Measurements from ENCODE around the gene CD93.

Gene CD93

DNA sequence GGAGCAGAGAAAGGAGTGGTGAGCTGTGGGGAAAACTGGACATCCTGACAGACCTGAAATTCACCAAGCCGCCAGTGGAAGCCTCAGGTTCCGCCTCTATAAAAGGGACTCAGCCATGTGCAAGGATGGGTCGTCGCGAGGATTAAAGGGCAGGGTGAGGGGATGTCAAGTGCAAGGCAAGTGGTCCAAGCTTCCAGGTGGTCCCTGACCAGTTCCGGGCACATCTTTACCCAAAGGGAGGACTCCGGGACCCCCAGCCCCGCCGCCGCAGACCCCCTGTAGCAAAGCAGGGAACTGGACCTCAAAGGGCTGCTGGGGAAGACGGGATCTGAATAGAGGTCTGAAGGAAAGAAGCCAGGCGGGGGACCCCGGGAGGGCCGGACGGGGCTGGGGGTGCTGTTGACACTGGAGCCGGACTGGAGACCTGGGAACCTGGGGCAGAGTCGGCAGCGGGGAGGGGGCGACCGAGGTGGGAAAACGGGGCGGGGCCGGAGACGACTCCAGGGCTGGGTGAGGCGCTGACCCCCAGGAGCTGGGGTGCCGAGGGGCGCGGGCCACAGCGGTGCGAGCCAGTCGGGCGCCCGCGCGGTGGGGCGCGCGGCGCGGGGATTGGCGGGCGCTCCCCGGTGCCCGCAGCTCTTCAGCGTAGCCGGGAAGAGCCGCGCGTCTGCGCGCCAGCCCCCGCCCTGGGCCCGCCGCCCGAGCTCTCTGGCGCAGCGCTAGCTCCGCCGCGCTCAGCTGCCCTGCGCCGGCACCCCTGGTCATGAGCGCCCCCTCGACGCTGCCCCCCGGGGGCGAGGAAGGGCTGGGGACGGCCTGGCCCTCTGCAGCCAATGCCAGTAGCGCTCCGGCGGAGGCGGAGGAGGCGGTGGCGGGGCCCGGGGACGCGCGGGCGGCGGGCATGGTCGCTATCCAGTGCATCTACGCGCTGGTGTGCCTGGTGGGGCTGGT, 51.1 kb downstream of the CD93 start, which contains the start of gene SSTR4:
TSS of gene SSTR4 (plus strand) at position 592 of the 951 bp plus-strand sequence. CDS start at position 764, 172 bp downstream.
- no peak for DNase-seq (ENCODE audit: low read depth)

DNA sequence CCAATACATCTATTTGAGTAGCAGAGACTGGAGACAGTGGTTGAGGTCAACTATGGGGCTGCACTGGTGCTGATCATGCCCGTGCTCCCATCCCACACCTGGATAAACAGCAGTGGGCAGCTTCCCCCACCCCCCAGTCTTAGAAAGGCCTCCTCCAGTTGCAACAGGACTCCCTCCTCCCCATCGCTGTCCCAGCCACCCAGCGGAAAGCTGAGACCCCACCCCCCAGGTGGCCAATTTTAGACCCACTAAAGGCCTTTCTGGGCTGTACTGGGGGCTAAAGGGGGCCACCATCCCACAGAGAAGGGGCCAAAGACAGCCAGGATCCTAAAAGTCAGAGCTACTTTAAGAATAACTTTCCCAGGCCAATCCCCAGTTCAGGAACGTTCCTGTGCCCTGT, 52.2 kb downstream of the CD93 start:
- no peak for DNase-seq (ENCODE audit: low read depth)

DNA sequence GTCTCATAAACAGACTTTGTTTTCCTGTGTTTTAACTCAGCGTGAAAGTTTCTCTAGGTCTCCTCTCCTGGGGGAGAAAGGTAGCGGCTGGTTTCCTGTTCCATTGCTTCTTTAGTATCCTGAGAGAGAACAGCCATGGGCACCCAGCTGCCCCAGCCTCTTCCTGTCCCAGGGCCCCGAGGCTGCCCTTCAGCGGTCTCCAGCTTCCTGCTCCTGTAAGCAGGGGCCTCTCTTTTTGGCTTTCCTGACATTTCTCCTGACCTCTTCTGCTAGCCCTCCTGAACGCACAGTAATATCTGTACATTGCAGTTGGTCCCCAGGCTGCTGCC, 53.4 kb downstream of the CD93 start:
- no peak for DNase-seq (ENCODE audit: low read depth)

DNA sequence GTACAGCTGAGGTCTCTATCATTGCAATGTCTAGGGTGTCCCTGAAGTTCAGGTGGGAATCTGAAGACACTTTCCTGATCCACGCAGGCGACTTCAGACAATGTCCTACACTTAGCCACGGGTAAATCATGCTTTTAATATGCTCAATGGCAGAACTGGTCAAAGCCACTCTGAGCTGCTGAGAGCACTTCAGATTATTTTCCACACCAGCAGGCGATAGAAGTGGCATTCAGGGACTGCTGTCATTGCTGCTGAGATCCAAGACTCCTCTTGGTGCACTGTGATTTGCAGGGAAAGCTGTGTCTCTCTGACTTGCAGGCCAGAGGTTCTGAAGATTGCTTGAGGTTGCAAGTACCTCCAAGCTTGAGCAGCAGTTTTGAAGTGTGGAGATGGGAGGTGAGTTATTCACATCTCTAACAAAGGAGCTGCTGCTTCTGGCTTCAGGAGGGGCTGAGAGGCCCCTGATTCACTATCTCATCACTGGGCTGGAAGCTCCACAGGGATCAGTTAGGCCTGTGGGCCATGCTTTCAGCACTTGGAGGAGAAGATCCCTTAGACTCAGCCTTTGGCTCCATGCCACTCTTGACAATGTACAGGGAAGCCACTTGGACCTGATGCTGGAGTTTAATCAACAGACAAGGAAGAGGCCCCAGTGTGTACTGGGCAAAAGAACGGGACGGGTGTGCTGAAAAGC, 53.9 kb downstream of the CD93 start:
- no peak for DNase-seq (ENCODE audit: low read depth)

DNA sequence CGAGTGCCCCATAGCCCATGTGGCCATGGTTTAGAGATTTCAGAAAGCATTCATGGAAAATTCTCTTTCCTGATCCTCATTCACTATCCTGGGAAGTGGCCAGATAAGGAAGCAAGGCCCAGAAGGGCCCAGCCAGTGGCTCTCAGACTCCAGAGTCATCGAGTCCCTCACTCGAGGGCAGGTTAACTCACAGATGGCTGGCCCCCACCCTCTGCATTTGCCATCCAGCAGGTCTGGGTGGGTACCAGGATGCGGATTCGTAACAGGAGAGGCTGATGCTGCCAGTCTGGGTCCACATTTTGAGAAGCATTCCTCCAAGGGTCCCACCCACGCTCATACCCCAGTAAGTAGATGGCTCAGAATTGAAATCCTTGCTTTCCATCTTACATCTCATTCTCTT, 54.8 kb downstream of the CD93 start:
- no peak for DNase-seq (ENCODE audit: low read depth)
